Heart right ventricle (tissue), 16 donors: ENCODE data around the gene NBL1. TPM values are rescaled to one million over a fixed set of nuclear protein-coding genes. Genes with fewer than 3 reads are reported as not detected.

Experiments
- ATAC-seq, 8 donors: fragments of 200-7000 bp; cut with Tn5 transposase; one replicate each; pipeline ENCODE4 v1.9.1; 2020; ENCODE audit warnings: mild to moderate bottlenecking in 8 of 8, moderate library complexity in 8 of 8, moderate number of reproducible peaks in 1 of 8
- DNase-seq, 2 donors: peaks; one replicate each; pipeline ENCODE4 v3.0.0-alpha.2; 2020
- H3K27ac ChIP-seq, 10 donors: fragments of 200-600 bp; sonication (generic) in 2 of 10; one replicate each; pipeline versions ENCODE4 v1.5.0 to v1.8.0; 2020 to 2022; ENCODE audit warnings: mild to moderate bottlenecking in 3 of 10
- H3K27me3 ChIP-seq, 7 donors: fragments of 200-600 bp; one replicate each; pipeline ENCODE4 v1.8.0; 2021 to 2022; ENCODE audit warnings: mild to moderate bottlenecking in 2 of 7
- H3K36me3 ChIP-seq, 9 donors: fragments of 200-600 bp; sonication (generic) in 1 of 9; one replicate each; pipeline versions ENCODE4 v1.5.0 to v1.8.0; 2020 to 2022; ENCODE audit warnings: mild to moderate bottlenecking in 2 of 9
- H3K4me1 ChIP-seq, 9 donors: fragments of 200-600 bp; sonication (generic) in 1 of 9; one replicate each; pipeline versions ENCODE4 v1.5.0 to v1.8.0; 2020 to 2022; ENCODE audit warnings: mild to moderate bottlenecking in 4 of 9
- H3K4me3 ChIP-seq, 10 donors: fragments of 200-600 bp; sonication (generic) in 2 of 10; one replicate each; pipeline versions ENCODE4 v1.5.0 to v1.8.0; 2020 to 2022; ENCODE audit warnings: mild to moderate bottlenecking in 7 of 10, moderate library complexity in 2 of 10
- H3K9me3 ChIP-seq, 11 donors: fragments of 200-600 bp in 10 of 11; sonication (generic) in 2 of 11; one replicate each; pipeline versions ENCODE4 v1.5.0 to v1.8.0; 2013 to 2022; ENCODE audit warnings: mild to moderate bottlenecking in 2 of 11, control low read depth in 1 of 11, moderate library complexity in 1 of 11
- CTCF ChIP-seq, 9 donors: fragments of 200-600 bp; sonication (generic) in 2 of 9; IDR thresholded peaks; one replicate each; pipeline versions ENCODE4 v1.5.0 to v1.8.0; 2021 to 2022; ENCODE audit warnings: antibody characterized with exemption in 9 of 9, mild to moderate bottlenecking in 5 of 9, moderate library complexity in 1 of 9
- WGBS, 2 donors: extraction: QIAGEN DNeasy Blood & Tissue Kit; methylation state at CpG; one replicate each; pipeline ENCODE4 v1.1.7; 2013; ENCODE audit warnings: inconsistent platforms in 1 of 2; 5-methylcytosine and 5-hydroxymethylcytosine counted together
- intact Hi-C, 10 donors: fragments of 100-400 bp; cut with DNase I; formaldehyde crosslinking; loops; one replicate each; pipeline versions ENCODE4 v1.11.1 to v1.14.2; 2022
- polyA plus RNA-seq, 2 donors: library from polyadenylated mRNA; stranded (reverse); fragments of 200-250 nt; gene quantifications; one replicate each; pipeline ENCODE4 v1.2.3, GENCODE V29; 2013
- total RNA-seq, 10 donors: library from RNA; stranded (reverse); fragmentation: NEBNext Ultra II Directional in 3 of 10; extraction: Animal tissue kit (Norgen Biotek cat#: 25700) in 3 of 10; gene quantifications; one replicate each; pipeline versions ENCODE4 v1.2.1 to v1.2.4, GENCODE V29; 2021 to 2023
- donor health status: Arrhythmogenic right ventricular cardiomyopathy.
- donor health status: ischemic (EF 13 %, LVEDD 7.1; RV severe dilation, severe dysfunction).
- donor health status: healthy with polysubstance abuse.
- donor health status: DM: no; HTN: yes; CAD: no.
- donor health status: DM: no; HTN: no; CAD: no.
- donor health status: ischemic (EF 25% LVEDD 6.9; RV normal size, moderate dysfunction).
- donor health status: ischemic (EF 25% LVEDD 5.7; RV mildly dilated, moderate dysfunction).
- donor health status: healthy.
- donor health status: DM: yes; HTN: yes; CAD: no.
- donor health status: Ischemic cardiomyopathy.
- donor health status: ischemic (EF 35%, LVEDD 5.7; RV mildly dilated, moderate dysfunction).
- donor health status: nonischemic (EF 11% LVEDD 7.7; RV severe dilation, severe dysfunction).
- donor health status: DM: yes; HTN: yes; CAD: no.
- donor health status: PGD.
- donor health status: ischemic (EF 29% LVEDD 5.4; RV normal size, mild dysfunction).
- donor health status: nonischemic (EF 23%, LVEDD 6.1; RV moderate dilation, normal function).

NBL1 gene
- total and polyA plus RNA-seq, 12 donors = 18.5 to 48.7 (median 38.3) TPM

GRCh38 chr1:19665496-19666465 lies 21.7 kb downstream of the NBL1 start:
- no peak overlapping the region for H3K27ac ChIP-seq
- H3K9me3 ChIP-seq = no peaks in the 10 kb centered on the region
- no peak overlapping the region for H3K4me3 ChIP-seq
- H3K36me3 ChIP-seq = no peaks in the 10 kb centered on the region
- peaks cover 21 to 70% (median 56%) of the 10 kb centered on the region in 7 donors for H3K27me3 ChIP-seq
- ATAC-seq = peak in 1 of 8 donors; percentile 8
- intact Hi-C loops = loop anchor here in 1 of 10 donors (5.0 kb wide), 1 partner anchor 37 kb away; no protein-coding TSS in a partner anchor
- 12 to 14% methylated on average over 83 to 84 of the region's 84 CpGs for WGBS, 2 donors
- peaks cover 0 to 12% (median 0%) of the 10 kb centered on the region in 9 donors for H3K4me1 ChIP-seq
- no peak for DNase-seq
- no peak for TF ChIP-seq CTCF (IDR thresholded peaks at IDR 0.05)

GRCh38 chr1:19668888-19669287 lies 24.8 kb downstream of the NBL1 start:
- no peak for TF ChIP-seq CTCF (IDR thresholded peaks at IDR 0.05)

GRCh38 chr1:19670787-19671186 lies 26.7 kb downstream of the NBL1 start:
- no peak overlapping the region for H3K27ac ChIP-seq
- intact Hi-C loops = no loop called here
- WGBS, 2 donors = 64 to 66% methylated on average over 4 of the region's 4 CpGs

More at GRCh38 chr1:19668888-19669287, 24.8 kb downstream of the NBL1 start:
- no peak for DNase-seq
- H3K27ac ChIP-seq = no peak overlapping the region
- no peak for ATAC-seq
- no peaks in the 10 kb centered on the region for H3K36me3 ChIP-seq
- H3K9me3 ChIP-seq = no peaks in the 10 kb centered on the region
- peaks cover 21 to 68% (median 48%) of the 10 kb centered on the region in 7 donors for H3K27me3 ChIP-seq
- 73 to 86% methylated on average over 8 of the region's 8 CpGs for WGBS, 2 donors
- H3K4me1 ChIP-seq = peaks cover 0 to 12% (median 0%) of the 10 kb centered on the region in 9 donors
- no peak overlapping the region for H3K4me3 ChIP-seq
- intact Hi-C loops = loop anchor here in 1 of 10 donors (5.0 kb wide), 1 partner anchor 33 kb away; no protein-coding TSS in a partner anchor

More at GRCh38 chr1:19670787-19671186, 26.7 kb downstream of the NBL1 start:
- Histone ChIP-seq H3K4me1 (no peaks in the 10 kb centered on the region), H3K27me3 (peaks cover 4 to 57% (median 30%) of the 10 kb centered on the region in 7 donors), H3K4me3 (no peak overlapping the region), H3K36me3 (no peaks in the 10 kb centered on the region), H3K9me3 (no peaks in the 10 kb centered on the region)
- no peak for ATAC-seq
- no peak for DNase-seq
- no peak for TF ChIP-seq CTCF (IDR thresholded peaks at IDR 0.05)
